Femur (tissue), 1 donor: ENCODE results near the gene NFATC3.

ENCODE experiments used
- DNase-seq: peaks from one replicate; pipeline ENCODE4 v3.0.0-alpha.2; 2017

NFATC3 gene

DNA sequence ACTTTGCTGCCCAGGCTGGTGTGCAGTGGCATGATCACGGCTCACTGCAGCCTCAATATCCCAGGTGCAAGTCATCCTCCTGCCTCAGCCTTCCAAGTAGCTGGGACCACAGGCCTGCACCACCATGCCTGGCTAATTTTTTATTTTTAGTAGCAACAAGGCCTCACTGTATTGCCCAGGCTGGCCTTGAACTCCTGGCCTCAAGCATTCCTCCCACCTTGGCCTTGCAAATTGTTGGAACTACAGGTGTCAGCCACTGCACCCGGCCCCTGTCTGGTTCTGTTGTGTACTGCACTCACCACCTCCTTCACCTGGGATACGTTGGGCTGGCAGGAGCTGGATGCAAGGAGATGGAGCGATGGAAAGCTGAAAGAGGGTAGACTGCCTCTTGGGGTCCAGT lies 168.6 kb downstream of the NFATC3 start:
- DNase-seq, result no peak

DNA sequence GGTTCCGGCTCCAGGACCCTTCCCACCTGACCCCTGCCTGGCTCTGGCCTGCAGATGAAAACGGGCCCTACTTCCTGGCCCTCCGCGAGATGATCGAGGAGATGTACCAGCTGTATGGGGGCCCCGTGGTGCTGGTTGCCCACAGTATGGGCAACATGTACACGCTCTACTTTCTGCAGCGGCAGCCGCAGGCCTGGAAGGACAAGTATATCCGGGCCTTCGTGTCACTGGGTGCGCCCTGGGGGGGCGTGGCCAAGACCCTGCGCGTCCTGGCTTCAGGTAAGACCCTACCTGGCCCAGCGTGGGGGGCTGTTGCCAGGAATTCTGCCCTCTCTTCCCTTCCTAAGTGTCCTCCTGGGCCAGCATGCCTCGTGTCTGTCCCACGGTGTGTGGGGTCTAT lies 170.5 kb downstream of the NFATC3 start:
- no peak for DNase-seq

DNA sequence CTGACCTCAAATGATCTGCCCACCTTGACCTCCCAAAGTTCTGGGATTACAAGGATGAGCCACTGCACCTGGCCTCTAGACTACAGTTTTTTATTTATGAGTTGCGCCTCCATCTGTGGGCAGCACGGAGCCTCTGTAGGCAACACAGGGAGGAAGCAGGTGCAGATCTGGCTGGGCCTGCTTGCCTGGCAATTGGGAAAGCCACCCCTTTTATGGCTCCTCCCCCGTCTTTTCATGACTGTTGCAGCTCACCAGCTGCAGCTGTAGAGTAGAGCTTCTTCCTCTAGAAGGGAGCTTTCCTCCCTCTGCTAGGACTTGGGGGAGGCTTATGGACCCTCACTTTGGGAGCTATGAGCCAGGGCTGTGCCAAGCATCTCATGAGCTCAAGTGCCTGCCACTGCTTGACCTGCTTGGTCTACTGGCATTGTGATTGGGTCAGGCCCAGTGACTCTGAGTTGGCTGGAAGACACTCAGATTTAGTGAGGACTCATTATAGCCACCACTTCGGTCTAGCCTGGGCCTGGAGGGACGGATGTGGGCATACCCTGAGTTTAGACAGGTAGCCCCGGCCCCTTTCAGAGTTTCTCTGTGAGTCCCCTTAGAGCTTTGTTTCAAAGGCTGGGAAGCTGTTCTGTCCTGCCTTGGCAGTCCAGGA lies 172.2 kb downstream of the NFATC3 start:
- peak; percentile 71 for DNase-seq

DNA sequence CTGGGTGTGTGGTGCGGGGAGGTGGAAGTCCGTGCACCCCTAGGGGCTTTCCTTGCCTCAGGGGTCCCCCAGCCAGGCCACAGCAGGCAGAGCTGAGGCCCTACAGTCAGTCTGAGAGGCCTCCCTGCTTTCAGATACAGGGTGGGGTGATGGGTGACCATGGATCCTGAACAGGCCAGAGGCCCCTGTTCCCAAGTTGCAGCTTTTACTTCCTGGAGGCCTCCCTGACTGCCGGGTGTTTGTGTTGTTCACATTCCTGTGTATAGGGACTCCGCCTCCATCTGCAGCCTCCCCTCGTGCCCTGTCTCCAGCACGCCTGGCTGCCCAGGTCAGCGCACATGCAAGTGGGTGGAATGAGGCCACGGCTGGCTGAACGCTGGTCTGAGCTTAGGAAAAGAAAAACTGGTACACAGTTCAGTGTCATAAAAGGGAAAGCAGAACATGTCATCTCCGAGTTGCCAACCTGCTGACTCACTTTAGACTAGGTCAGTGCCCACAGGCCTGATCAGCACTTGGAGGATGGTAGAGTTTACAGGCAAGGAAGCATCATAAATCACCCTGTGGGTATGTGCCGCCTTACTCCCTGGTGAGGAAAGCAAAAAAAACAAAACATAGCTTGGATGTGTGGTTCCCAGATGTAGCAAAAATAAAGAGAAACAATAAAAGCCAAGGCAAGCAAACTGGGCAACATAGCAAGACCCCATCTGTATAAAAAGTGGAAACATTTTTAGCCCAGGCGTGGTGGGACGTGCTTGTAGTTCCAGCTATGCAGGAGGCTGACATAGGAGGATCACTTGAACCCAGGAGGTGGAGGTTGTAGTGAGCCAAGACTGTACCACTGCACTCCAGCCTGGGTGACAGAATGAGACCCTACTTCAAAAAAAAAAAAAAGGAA lies 173.0 kb downstream of the NFATC3 start:
- no peak for DNase-seq

DNA sequence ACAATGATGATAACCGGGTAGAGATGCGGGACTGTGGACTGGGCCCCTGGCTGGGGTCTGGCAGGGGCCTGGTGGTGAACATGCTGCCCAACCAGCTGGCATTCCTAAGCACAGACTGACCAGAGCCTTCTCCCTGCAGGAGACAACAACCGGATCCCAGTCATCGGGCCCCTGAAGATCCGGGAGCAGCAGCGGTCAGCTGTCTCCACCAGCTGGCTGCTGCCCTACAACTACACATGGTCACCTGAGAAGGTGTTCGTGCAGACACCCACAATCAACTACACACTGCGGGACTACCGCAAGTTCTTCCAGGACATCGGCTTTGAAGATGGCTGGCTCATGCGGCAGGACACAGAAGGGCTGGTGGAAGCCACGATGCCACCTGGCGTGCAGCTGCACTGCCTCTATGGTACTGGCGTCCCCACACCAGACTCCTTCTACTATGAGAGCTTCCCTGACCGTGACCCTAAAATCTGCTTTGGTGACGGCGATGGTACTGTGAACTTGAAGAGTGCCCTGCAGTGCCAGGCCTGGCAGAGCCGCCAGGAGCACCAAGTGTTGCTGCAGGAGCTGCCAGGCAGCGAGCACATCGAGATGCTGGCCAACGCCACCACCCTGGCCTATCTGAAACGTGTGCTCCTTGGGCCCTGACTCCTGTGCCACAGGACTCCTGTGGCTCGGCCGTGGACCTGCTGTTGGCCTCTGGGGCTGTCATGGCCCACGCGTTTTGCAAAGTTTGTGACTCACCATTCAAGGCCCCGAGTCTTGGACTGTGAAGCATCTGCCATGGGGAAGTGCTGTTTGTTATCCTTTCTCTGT lies 174.0 kb downstream of the NFATC3 start:
- no peak for DNase-seq

DNA sequence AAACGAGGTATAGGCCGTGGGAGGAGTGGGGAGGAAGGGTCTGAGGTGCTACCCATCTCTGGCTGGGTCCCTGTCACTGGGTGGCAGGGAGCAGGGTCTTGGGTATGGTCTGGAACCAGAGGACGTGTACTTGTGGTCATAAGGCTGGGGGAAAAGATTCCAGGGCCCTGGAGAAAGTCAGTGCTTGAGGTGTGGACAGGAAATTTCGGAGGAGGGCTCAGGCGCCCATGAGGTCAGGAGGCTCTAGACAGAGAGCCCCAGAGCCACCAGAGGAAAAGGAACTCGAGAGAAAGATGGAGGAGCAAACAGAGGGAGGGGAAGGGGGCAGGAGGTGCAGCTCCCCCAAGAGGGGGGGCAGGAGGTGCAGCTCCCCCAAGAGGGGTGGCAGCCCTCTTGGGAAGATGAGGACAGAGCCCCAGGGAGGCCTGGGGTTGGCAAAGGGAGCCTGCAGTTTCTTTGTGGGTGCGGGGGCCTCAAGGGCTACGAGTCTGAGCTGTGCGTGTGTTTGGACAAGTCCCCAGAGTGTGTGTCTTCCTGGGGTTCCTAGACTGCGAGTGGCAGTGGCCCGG lies 178.5 kb downstream of the NFATC3 start:
- DNase-seq, result no peak

DNA sequence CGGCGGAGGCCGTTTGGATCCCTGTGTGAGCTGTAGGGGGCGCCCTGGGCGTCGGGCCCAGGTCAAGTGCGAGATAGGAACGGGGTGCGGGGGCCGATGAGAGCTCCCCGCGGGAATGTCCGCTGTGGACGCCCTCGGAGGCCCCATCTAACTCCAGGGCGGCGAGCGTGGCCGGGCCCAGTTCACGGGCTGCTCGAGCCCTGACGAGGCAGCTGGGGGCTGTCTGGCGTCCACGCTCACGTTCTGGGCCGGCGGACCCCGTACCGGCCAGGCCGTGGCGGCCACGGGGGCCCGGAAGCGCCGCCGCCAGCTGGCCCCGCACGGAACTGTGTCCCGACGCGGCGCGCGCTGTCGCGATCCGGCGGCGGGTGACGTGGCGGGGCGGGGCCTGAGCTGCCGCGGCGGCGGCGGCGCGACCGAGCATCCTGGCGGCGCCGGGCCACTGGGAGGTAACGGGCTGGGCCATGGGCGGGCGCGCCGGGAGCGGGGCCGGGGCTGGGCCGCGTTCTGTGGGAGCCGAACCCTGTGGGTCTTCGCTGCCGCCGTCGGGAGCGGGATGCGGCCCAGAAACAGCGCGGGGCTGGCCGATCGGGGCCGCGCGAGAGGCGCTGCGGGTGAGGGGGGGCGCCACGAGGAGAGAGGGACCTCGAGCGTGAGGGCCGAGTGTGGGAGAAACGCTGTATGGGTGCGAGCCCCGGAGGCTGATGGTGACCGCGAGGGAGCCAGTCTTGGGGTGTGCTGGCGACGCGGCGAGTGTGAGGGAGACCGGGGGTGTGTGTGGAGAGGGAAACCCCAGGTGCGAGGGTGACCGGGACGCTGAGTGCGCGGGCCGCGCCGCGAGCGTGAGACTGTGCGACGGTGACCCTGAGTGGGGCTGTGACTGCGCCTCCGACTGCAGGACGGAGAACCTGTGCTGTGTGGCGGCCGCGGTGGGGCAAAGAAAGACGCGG lies 179.2 kb downstream of the NFATC3 start, which contains the start of gene SLC7A6:
SLC7A6 (plus strand) TSS at position 399 of the 950 bp plus-strand sequence. CDS start 10,201 bp downstream, outside the sequence.
- DNase-seq, result peak; percentile 81

DNA sequence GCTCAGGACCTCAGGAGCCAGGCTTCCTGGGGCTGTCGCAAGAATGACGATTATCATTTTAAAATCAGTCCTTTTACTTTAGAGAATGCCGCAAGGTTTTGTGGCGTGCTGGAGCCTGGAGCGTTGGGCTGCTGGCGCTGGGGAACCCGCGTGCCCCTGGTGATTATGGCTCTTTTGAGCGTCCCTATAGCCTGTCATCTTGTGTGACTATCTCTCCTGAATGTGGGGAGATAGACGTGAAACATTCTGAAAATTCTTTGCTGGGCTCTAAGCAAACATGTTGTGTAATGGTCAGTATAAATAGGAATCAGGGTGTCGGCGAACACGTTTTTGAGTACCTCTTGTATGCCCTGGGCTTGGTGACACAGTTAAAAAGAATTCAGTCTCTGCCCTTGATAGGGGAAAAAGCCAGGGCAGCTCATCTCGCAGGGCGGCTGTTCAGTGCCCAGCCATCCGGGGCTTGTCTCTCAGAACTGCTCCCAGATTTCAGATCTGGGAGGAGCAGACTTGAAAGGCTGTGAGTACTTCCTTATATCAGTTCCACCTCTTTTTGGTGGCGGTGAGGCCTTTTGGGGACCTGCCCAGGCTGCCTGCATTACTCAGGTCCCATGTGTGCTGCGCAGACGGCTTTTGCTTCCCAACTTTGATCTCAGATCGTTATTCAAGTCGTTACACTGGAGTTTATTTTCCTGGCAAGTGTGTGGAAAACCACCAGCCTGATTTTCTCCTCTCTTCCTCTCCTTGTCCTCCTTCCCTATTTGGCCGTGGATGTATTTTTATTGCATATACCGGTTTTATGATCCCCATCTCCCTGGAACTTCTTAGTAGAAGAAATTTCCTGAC lies 180.1 kb downstream of the NFATC3 start:
- peak; percentile 49 for DNase-seq

DNA sequence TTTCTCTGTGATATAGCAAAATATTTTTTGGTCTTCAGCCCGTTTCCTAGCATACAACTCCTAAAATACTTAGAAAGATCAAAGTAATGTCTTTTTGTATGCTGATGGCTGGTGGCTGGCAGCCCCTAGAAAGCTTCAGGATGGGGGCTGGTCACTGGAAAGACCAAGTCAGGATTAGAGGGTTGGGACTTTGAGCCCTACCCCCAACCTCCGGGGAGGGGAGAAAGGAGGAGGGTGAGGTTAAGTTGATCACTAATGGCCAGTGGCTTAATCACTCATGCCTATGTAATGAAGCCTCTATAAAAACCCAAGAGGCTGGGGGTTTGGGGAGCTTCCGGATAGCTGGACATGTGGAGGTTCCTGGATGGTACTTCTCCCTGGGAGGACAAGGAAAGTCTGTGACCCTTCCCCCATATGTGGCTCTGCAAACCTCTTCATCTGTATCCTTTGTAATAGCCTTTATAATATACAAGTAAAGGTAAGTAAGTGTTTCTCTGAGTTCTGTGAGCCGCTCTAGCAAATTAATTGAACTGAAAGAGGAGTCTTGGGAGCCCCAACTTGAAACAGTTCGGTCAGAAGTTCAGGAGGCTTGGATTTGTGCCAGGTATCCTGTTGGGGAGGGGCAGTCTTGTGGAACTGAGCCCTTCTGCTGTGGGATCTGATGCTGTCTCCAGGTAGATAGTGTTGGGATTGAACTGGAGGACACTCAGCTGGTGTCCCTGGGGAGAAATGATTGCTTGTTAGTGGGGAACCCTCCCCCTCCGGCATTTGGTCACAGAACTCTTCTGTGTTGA lies 182.6 kb downstream of the NFATC3 start:
- DNase-seq, result no peak

DNA sequence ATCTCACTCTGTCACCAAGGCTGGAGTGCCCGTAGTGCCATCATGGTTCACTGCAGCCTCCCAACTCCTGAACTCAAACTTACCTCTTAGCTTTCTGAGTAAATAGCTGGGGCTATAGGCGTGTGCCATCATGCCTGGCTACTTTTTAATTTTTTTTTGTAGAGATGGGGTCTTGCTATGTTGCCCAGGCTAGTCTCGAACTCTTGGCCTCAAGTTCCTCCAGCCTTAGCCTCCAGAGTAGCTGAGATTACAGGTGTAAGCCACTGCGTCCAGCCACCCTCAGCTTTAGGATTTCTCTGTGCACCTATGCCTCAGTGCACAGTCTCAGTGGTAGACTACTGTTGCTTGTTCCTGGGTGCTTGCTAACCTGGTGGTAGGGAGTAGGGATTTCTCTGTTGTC lies 184.6 kb downstream of the NFATC3 start:
- DNase-seq, result no peak

DNA sequence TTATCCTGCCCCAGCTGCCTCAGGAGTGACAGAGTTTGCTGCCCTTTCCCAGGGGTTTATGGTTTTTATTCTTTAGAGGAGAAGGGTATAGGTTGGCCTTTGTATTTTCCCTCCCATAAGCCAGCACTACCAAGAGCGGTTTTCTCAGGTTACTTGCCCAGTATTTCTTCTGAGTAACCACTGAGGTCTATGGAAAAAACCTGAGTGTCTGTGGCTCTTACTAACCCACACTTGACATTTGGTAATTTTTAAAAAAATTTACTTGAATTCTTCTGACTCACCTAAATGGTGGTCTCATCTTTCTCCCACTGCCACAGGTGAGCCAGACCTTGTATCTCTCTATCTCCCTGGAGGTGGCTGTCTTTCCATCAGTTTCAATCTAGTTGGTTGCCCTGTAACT lies 185.2 kb downstream of the NFATC3 start:
- no peak for DNase-seq

DNA sequence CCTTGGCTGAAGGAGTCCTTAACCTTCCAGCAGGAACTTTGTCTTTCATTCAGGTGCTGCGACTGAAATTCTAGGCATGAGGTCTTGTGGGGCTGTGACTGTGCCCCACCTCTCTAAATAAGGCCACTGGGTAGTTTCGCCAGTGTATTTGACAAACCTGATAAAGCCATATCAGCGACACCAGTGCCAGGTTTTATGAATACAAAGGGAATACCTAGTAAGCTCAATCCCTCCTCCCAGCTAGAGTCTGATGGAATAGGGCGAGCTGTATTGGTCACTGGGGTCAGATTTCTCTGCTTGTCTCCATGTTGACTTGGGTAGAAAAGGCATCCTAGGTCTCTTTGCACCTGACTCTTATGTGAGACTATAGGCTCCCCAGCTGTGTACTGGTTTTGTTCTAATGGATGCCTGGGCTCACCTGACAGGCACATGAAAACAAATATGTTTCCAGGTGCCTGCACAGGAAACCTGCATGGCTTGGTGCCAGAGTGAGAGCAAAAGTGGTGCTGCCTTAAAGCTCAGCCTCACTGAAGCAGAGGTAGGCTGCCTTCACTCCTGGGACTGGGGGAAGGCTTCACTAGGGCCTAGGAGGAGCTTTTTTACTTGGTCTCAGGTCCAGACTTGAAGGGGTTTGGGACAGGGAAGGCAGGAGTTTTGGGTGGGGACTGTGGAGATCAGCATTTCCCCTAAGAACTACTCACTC lies 187.5 kb downstream of the NFATC3 start:
- DNase-seq, result no peak

DNA sequence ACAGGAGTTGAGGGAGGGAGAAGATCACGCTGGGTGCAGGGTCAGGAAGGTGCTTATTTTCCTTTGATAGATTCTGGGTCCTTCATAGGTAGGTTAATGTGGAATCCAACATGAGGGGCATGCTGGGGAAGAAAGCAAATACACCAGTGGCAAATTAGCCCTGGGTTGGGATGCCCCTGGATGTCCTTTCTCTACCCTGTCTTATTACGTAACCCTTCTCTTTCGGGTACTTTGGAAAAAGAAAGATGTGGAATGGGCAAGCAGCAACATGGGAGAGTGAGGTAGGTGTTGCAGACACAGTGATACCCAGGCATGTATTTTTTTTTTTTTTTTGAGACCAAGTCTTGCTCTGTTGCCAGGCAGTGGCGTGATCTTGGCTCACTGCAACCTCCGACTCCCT lies 188.3 kb downstream of the NFATC3 start:
- no peak for DNase-seq

DNA sequence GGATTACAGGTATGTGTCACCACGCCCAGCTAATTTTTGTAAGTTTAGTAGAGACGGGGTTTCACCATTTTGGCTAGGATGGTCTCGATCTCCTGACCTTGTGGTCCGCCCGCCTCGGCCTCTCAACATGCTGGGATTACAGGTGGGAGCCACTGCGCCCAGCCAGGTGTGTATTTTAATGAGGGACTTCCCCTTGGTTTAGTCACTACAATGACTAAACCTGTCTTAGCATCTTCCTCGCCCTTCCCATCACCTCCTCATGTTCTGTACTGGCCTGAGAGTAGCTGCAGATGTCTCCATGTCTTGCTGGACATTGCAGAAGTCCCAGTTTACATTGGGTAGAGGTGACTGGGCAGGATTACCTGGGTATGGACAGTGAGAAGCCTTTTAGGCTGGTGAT lies 188.7 kb downstream of the NFATC3 start:
- DNase-seq, result no peak

DNA sequence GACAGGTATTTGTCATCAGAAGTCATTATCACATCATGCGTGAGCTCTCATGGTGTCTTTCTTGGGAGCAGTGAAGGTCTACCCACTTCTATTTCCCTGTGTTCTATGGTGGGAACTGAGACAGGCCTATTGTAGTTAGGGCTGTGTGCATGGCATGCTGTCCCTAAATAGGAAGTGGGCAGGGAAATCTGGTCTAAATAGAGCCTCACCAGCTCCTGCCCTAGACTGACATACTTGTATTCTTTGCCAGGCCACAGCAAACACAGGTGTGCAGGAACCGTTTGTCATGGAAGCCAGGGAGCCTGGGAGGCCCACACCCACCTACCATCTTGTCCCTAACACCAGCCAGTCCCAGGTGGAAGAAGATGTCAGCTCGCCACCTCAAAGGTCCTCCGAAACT lies 189.3 kb downstream of the NFATC3 start:
- DNase-seq, result no peak

DNA sequence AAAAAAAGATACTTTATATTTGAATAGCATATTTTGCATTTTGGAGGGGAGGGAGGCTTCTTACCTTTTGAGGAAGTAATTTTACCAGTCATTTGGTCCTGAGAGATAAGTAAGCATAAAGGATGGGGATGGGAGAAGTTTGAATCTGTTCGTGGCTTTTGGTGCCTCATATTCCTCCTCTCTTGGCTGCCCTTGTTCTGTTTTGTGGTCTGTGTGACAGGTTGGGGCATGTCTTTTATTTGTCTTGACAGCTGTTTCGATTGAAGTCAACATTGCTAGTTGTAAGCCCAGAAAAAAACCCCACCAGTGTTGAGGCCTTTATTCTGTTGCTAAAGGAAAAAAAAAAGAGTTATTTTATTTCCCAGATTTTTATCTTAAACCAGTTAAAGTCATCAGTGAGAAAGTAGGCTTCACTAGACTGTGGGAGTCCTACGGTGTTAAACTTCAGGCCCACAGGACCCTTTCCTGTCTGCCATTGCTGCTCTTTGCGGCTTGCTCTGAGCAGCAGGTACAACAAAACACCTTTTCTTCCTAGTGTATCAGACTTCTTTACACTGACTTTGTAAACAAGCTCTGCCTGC lies 190.5 kb downstream of the NFATC3 start:
- no peak for DNase-seq

DNA sequence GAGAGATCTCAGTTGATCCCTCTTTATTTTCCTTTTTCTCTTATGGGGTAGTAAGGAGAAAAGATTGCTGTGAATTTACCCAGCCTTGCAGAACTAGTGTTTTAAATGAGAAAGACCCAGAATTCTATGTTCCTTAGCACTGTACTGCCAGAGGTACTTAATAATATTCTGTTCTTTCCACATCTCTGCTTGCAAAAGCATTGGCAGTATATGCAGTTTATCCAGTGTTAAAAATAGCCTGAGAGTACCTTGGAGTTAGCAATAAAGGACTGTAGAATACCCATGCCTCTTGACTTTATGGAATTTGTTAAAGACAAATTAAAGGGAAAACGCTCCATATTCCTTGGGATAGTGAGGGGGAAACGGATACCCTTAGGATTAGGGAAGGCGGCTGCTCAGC lies 191.1 kb downstream of the NFATC3 start:
- DNase-seq, result no peak
